ENCODE results near the gene HORMAD2.
"Not testable (repeated sequence)": the region's sequence is repeated elsewhere in the genome, so short reads cannot be mapped to it uniquely, and the experiment has no call there.

The HORMAD2 gene

DNA sequence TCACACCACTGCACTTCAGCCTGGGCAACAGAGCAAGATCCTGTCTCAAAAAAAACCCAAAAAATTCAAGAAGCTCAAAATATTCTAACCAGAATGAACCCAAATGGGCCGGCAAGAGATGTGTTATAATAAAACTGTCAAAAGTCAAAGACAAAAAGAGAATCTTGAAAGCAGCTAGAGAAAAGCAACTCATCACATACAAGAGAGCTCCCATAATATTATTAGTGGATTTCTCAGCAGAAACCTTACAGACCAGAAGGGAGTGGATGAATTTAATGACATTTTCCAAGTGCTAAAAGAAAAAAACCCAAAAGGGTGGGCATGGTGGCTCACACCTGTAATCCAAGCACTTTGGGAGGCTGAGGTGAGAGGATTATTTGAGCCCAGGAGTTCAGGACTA, 22.9 kb upstream of the HORMAD2 start:
- TF ChIP-seq, protein P1, sequence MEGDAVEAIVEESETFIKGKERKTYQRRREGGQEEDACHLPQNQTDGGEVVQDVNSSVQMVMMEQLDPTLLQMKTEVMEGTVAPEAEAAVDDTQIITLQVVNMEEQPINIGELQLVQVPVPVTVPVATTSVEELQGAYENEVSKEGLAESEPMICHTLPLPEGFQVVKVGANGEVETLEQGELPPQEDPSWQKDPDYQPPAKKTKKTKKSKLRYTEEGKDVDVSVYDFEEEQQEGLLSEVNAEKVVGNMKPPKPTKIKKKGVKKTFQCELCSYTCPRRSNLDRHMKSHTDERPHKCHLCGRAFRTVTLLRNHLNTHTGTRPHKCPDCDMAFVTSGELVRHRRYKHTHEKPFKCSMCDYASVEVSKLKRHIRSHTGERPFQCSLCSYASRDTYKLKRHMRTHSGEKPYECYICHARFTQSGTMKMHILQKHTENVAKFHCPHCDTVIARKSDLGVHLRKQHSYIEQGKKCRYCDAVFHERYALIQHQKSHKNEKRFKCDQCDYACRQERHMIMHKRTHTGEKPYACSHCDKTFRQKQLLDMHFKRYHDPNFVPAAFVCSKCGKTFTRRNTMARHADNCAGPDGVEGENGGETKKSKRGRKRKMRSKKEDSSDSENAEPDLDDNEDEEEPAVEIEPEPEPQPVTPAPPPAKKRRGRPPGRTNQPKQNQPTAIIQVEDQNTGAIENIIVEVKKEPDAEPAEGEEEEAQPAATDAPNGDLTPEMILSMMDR (IDR thresholded peaks at IDR 0.05; ENCODE audit: low read depth, low read length) = no peak
- H3K4me3 ChIP-seq (ENCODE audit: low read depth, low read length) = no peak overlapping the region

DNA sequence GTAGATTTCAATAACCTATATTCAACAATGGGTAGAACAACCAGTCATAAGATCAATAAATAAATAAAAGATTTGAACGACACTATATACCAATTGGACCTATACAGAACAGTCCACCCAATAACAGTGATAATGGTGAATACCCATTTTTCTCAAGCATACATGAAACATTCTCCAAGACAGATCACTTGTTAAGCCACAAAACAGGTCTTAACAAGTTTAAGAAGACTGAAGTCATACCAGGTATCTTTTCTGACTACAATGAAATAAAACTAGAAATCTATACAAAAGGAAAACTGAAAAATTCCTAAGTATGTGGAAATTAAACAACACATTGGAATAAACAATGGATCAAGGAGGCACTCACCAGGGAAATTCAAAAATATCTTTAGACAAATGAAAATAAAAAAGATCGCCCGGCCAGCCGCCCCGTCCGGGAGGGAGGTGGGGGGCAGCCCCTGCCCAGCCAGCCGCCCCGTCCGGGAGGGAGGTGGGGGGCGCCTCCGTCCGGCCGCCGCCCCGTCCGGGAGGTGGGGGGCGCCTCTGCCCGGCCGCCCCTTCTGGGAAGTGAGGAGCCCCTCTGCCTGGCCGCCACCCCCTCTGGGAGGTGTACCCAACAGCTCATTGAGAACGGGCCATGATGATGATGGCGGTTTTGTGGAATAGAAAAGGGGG, 20.8 kb upstream of the HORMAD2 start:
- H3K4me3 ChIP-seq (ENCODE audit: low read depth, low read length) = not testable (repeated sequence)

DNA sequence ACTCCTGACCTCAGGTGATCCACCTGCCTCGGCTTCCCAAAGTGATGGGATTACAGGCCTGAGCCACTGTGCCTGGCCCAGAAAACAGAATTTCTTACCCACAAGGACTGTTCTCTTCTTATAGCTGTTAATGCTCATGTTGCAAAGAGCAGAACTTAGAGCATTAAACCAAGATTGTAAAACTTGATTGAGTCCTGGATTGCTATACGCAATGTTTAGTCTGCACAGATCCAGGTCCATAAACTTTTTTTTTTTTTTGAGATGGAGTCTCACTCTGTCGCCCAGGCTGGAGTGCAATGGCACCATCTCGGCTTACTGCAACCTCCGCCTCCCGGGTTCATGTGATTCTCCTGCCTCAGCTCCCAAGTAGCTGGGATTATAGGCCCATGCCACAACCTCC, 19.2 kb upstream of the HORMAD2 start:
- not testable (repeated sequence) for H3K4me3 ChIP-seq (ENCODE audit: low read depth, low read length)

DNA sequence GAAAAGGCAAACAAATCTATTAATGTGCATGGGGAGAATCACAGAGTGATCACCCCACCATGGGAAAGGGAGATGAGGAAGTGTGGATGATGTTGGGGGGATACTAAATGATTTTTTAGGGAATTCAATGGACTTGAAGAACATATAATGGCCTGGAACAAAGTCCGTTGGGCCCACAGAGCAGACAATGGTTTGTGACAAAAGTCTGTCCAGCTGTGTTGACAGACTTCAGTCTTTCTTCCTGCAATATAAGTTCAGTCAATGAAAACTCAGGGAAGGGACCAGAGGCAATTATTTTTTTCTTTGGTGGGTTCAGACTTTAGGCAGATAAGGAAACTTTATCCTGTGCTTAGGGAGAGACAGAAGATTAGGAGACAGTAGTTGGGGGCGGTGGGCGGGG, 18.0 kb upstream of the HORMAD2 start:
- no peak overlapping the region for H3K4me3 ChIP-seq (ENCODE audit: low read depth, low read length)
- TF ChIP-seq, protein P1 (IDR thresholded peaks at IDR 0.05; ENCODE audit: low read depth, low read length) = no peak

DNA sequence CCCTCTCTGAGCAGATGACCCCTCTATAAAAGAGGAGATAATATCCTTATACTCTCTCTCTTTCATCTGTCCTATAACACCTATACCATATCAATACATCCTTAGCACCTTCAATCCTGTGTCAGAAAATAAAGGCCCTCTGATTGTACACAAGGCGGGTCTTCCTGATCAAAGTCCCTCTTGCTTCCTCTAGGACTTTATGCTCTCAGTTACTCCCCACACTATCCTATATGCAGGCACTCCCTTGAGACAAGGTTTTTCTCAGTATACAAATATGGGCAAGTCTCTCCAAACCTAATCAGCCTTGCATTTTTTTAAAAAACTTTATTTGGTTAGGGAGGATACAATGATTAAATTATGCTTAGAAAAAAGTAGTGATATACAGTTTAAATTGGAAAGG, 17.3 kb upstream of the HORMAD2 start:
- H3K4me3 ChIP-seq (ENCODE audit: low read depth, low read length) = no peak overlapping the region
- TF ChIP-seq, protein P1 (IDR thresholded peaks at IDR 0.05; ENCODE audit: low read depth, low read length) = no peak

DNA sequence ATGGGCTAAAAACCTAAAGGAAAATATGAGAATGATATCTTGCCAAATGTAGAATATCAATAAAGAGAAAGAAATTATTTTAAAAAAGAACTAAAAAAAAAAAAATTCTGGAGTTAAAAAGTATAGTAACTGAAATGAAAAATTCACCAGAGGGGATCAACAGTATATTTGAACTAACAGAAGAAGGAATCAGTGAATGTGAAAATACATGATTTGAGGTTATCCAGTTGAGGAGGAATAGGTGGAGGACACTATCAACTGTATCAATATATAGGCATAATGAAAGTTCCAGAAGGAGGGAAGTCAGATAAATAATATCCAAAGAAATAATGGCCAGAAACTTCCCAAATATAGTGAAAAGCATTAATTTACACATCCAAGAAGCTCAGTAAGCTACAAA, 16.1 kb upstream of the HORMAD2 start:
- TF ChIP-seq, protein P1 (IDR thresholded peaks at IDR 0.05; ENCODE audit: low read depth, low read length) = no peak

DNA sequence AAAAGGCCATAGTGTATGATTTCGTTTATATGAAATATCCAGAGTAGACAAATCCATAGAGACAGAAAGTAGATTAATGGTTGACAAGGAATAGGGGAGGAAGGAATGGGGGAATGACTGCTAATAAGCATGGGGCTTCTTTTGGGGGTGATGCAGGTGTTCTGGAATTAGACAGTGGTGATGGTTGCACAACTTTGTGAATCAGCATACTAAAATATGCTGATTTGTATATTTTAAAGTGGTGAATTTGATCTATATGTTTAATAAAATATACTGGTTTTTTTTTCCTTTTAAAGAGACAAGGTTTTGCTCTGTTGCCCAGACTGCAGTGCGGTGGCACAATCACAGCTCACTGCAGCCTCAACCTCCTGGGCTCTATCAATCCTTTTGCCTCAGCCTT, 6.5 kb upstream of the HORMAD2 start:
- TF ChIP-seq, protein P1 (IDR thresholded peaks at IDR 0.05; ENCODE audit: low read depth, low read length) = no peak
- no peak overlapping the region for H3K4me3 ChIP-seq (ENCODE audit: low read depth, low read length)

More for the DNA sequence above, 16.1 kb upstream of the HORMAD2 start:
- no peak overlapping the region for H3K4me3 ChIP-seq (ENCODE audit: low read depth, low read length)

DNA sequence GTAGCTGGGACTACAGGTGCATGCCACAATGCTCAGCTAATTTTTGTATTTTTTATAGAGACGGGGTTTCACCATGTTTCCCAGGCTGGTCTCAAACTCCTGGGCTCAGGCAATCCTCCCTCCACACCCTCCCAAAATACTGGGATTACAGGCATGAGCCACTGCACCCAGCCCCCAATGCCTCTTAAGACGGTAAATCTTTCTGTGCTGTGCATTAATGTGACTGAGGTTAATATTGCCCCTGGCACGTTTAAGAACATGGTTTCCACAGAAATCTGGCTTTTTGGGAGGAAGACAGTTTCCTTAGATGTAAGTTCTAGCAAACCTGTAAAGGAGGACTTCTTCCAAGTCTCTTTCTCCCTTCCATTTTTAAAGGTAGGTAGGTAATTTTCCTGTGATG, 6.1 kb upstream of the HORMAD2 start:
- TF ChIP-seq, protein P1 (IDR thresholded peaks at IDR 0.05; ENCODE audit: low read depth, low read length) = no peak
- H3K4me3 ChIP-seq (ENCODE audit: low read depth, low read length) = no peak overlapping the region

Data from WI38 (cell line).